HG03064 (cell line): ENCODE data around the gene RAD51B.

ENCODE experiments used
- ATAC-seq: cut with Tn5 transposase; IDR thresholded peaks from one replicate; pipeline ENCODE4 v1.9.1; 2021; ENCODE audit warnings: low read depth; ENCODE audit not compliant: unreplicated experiment

Gene RAD51B

DNA sequence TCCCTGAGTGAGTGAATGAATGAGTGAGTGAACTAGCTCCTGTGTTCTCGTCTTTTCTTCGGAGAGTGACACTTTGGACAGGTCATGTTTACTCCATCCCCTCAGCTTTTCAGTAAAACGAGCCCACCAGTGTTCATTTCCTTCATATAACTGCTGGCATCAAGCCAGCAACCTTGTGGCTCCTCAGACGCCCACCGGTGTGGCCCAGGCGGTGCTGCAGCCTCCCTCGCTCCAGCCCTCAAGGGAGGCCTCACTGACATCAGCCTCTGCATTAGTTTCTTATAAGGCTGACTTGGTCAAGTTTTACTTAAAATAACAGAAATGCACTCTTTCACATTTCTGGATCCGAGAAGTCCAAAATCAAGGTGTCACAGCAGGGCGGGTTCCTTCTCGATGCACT, 785.2 kb downstream of the RAD51B start:
- ATAC-seq, result no peak

- ATAC-seq, result no peak
These were observed 786.6 kb downstream of the RAD51B start for GRCh38 chr14:68606176-68606575.

- ATAC-seq, result no peak
These were observed 787.1 kb downstream of the RAD51B start for GRCh38 chr14:68606644-68607043.

DNA sequence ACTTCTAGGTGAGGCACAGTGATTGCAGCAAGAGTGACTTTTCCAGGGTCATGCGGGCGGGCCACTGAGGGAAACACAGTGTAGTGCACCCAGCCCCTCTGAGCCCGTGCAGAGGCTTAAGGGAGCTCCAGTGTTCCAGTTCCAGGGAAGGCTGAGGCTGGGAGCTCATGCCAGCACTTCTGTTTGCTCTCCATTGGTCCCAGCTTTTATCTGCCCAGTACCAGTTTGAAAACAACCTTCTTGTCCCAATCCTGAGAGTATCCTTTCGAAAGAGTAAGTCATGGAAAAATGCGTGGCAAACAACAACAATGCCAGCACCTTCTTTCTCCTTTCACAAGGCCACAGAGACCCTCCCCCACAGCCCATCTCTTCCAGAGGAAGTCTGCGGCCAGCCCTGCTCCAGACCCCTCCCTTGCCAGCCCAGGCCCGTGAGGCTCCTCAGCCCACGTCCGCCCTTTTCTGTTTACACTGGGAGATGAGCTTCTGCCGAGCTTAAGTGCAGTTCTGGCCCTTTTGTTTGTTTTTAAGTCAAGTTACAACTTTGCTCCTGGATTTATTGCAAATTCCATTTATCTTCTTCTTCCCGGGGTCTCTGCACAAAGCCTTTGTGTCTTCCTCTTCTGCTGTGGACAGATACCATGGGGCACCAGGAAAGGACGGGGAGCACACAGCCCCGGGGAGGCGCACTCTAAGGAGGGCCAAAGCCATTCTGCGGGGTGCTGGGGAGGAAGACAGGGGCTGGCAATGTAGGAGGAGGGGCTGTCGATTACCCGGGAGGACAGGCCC, 787.7 kb downstream of the RAD51B start:
- ATAC-seq, result no peak

GRCh38 chr14:68607867-68608573, 788.4 kb downstream of the RAD51B start:
- ATAC-seq, result no peak

DNA sequence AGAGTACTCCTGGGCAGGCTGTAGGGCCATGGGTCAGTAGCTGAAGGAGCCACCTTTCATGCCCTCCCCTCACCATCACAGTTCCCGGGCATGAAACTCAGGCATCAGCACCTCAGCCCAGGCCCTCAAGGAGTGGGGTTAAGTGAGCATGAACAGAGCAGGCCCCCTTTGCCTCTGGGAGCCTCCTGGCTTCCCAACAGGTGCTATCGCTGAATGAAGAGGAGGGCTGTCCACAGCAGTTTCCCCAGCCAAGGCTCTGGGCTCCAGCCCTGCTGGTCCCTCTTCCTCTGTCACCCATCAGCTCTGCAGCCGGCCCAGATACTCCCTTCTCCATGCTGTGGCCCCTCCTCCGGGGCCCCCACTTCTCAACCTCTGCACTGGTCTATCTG, 789.0 kb downstream of the RAD51B start:
- no peak for ATAC-seq

GRCh38 chr14:68609012-68609411, 789.4 kb downstream of the RAD51B start:
- ATAC-seq, result no peak

DNA sequence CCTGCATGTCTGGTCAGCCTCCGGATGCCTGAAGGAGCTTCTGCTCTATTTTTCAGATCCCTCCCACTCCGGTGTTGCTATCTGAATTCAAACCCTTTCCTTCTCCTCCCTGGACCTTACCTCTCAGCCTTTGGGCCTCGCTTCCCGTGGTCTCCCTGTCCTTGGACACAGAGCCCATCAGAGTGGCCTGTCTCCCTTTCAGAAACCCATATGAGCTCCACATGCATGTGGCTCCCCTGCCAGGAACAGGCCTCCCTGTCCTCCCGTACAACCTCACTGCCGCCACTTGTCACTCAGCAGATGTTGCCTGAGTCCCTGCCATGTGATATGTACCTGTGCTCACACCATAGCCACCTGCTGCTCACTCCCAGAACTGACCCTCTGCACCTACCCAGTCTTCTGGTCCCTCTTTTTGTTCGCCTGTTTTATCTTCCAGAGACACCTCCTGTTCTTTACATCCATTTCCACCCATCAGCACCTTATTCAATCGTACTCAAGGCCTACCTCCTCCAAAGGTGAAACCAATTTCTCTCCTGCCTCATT, 790.7 kb downstream of the RAD51B start:
- no peak for ATAC-seq

DNA sequence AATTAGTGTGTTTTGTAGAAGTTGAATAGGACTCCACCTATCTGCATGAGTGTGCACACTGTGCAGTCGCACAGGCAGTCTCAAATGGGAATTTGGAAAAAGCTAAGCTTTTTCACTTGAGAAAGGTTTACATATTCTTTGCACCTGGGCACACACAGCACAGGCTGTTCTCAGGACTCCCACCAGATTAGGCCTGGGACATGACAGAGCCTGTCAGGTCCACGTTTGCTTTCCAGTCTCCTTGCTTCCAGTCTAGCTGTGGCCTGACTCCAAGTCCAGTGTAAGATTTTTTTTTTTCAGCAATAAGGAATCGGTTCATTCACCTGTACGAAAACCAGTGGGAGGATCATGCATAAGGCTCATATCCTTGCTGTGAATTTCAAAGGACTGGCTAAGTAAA, 792.0 kb downstream of the RAD51B start:
- ATAC-seq, result no peak

GRCh38 chr14:68612049-68612448, 792.5 kb downstream of the RAD51B start:
- ATAC-seq, result no peak

DNA sequence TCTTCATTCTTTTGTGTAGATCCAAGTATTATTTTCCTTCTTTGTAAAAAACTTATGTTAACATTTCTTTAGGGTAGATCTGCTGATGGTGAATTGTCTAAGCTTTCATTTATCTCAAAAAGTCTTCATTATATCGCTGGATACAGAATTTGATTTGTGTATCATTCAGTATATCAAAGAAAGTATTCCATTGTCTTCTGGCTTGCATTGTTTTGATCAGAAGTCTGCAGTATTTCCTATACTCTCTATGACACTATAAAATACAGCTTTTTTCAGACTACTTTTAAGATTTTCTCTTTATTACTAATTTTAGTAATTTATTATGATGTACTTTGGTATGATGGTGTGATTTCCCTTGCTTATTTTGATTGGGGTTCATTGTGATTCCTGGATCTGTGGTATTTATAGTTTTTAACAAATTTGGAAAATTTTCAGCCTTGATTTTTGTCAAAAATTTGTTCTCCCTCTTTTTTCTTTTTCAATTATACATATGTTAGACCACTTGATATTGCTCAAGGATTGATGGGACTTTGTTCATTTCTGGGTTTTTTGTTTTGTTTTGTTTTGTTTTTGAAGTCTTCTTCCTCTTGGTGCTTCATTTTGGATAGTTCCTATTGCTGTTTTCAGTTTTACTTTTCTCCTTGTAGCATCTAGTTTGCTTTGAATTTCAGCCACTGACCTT, 796.8 kb downstream of the RAD51B start:
- ATAC-seq, result no peak

GRCh38 chr14:68619790-68620574, 800.4 kb downstream of the RAD51B start:
- no peak for ATAC-seq

- no peak for ATAC-seq
These were observed 802.1 kb downstream of the RAD51B start for GRCh38 chr14:68621400-68622365.

GRCh38 chr14:68622856-68623255, 803.3 kb downstream of the RAD51B start:
- no peak for ATAC-seq

DNA sequence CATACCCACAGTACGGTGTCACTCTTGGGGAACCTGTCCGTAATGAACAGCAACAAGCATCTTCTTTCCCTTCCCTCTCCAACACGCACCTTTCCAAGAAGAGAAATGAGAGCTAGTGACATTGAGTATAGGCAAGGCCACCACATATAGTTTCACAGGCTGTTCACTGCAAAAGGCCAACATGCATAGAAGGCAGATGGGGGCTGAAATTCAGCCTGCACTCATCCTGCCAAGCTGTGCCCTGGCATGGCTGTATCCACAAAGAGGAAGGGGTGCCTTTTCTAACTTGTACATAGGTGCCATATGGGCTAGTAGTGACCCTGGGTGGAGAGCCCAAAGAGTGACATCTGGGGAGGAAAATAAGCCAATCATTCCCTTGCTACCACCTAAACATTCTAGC, 803.7 kb downstream of the RAD51B start:
- no peak for ATAC-seq

GRCh38 chr14:68623826-68624225, 804.2 kb downstream of the RAD51B start:
- no peak for ATAC-seq

DNA sequence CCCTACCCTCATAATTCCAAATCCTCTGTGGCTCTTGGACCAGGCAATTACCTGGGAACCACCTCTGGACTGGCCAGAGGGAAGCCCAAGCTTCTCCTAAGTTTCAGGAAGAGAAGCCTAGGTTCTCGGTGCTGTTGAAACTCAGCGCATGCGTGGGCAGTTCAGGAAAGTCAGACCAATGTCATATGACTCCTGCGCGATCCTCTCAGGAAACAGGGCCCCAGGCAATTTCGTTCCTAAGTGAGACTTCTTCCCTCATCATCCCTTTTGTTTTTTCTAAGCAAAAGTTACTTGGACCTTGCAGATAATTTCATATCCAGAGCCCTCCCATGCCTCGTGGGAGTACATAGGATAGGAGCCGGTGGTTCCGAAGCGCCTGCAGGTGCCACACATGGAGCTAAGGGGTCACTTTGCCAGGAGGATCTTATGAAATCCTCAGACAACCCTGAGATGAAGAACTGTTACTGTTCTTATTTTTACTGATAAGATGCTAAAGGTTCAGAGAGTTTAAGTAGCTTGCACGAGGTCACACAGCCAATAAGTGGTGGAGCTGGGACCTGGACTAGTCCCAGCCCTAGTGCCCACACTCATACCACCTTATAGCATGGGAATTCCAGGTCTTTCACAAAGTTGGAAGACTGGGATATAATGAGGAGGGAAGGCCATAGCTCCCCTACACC, 805.1 kb downstream of the RAD51B start:
- no peak for ATAC-seq

DNA sequence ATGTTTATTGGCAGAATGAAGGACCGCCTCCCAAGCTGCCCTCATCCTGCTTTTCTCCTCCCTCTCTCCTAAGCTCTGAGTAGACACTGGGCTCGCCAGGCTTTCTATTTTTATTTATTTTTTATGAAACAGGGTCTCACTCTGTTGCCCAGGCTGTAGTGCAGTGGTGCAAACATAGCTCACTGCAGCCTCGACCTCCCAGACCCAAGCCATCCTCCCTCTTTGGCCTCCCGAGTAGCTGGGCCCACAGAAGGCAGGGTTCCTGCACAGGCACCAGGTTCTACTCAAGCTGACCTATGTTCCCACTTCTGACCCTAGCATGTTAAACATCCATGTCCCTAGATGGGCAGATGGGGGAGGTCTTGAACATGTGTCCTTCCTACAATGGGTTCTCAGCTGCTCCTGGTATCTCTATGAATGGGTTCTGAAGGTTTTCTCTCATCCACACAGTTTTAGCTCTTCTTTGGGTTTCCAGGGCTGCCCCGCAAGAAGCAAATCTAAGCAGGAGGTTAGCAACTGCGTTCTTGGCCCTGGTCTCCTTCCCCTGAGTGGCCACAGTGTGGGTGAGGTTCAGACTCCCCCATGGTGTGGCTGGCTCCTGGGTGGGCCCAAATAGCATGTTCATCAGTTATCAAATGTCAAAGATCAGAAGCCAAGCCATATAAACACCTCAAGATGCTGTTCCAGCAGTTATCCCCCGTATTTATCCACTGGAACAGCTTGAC, 805.9 kb downstream of the RAD51B start:
- ATAC-seq, result no peak
